ENCODE measurements around the gene CREB1. TPM values are rescaled to one million over a fixed set of nuclear protein-coding genes. Genes with fewer than 3 reads are reported as not detected.

Gene CREB1
- total RNA-seq, 1 donor from 2014 or later, result 164 TPM

DNA sequence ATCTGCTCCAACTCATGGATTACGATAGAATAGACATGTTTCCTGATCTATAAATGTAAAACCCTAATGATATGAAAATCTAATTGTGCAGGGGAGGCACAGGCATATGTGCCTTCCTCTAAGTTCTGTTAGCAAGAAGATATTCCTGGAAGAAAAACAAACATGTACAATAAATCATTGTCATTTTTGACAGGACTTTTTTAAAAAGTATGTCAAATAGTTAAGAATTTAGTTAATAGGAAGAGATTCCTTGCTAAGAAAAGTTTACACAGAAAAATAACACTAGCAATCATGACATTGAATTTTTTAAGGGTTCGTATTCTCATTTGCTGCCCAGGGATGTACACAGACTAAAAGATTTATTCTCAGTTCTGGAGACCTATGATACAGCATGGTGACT is 15.3 kb upstream of the CREB1 start:
- no peak overlapping the region for H3K4me3 Mint-ChIP-seq
- no peaks in the 10 kb centered on the region for H3K27me3 Mint-ChIP-seq (ENCODE audit: insufficient read depth, low read depth)
- Histone ChIP-seq H3K4me3 (no peak overlapping the region), H3K27ac (no peak overlapping the region), H3K4me2 (no peak overlapping the region), H3F3A (ENCODE audit: low read depth) (no peaks in the 10 kb centered on the region), H2AFZ (replicated peaks) (no peak overlapping the region), H3K36me3 (no peaks in the 10 kb centered on the region), H3K4me1 (no peaks in the 10 kb centered on the region), H3K79me2 (ENCODE audit: low read depth) (no peaks in the 10 kb centered on the region), H3K9ac (no peak overlapping the region), H4K20me1 (ENCODE audit: low read depth) (no peaks in the 10 kb centered on the region), H3K27me3 (no peaks in the 10 kb centered on the region), H3K9me3 (ENCODE audit: low read depth) (no peaks in the 10 kb centered on the region)
- no peak for TF ChIP-seq EZH2phosphoT487 (IDR thresholded peaks at IDR 0.05)
- no peak for TF ChIP-seq EZH2 (IDR thresholded peaks at IDR 0.05)
- no peak for TF ChIP-seq CTCF (IDR thresholded peaks at IDR 0.05)
- peaks cover 3% of the 10 kb centered on the region for H3K36me3 Mint-ChIP-seq
- no peak for DNase-seq (ENCODE audit: low spot score)
- H3K4me1 Mint-ChIP-seq, result no peaks in the 10 kb centered on the region
- peaks cover 2% of the 10 kb centered on the region for H3K9me3 Mint-ChIP-seq
- H3K27ac Mint-ChIP-seq, result no peak overlapping the region

- Histone ChIP-seq H2AFZ (replicated peaks) (no peak overlapping the region), H3K27ac (no peak overlapping the region), H3K4me1 (no peaks in the 10 kb centered on the region), H3K9me3 (ENCODE audit: low read depth) (no peaks in the 10 kb centered on the region), H3K27me3 (no peaks in the 10 kb centered on the region), H3F3A (ENCODE audit: low read depth) (no peaks in the 10 kb centered on the region), H3K79me2 (ENCODE audit: low read depth) (no peaks in the 10 kb centered on the region), H3K36me3 (no peaks in the 10 kb centered on the region), H3K4me3 (no peak overlapping the region), H3K4me2 (no peak overlapping the region), H4K20me1 (ENCODE audit: low read depth) (no peaks in the 10 kb centered on the region), H3K9ac (no peak overlapping the region)
- no peak for DNase-seq (ENCODE audit: low spot score)
- no peaks in the 10 kb centered on the region for H3K27me3 Mint-ChIP-seq (ENCODE audit: insufficient read depth, low read depth)
- no peaks in the 10 kb centered on the region for H3K4me1 Mint-ChIP-seq
- H3K27ac Mint-ChIP-seq, result no peak overlapping the region
- H3K9me3 Mint-ChIP-seq, result peaks cover 2% of the 10 kb centered on the region
- H3K4me3 Mint-ChIP-seq, result no peak overlapping the region
- TF ChIP-seq CTCF (IDR thresholded peaks at IDR 0.05) (no peak), EZH2phosphoT487 (IDR thresholded peaks at IDR 0.05) (no peak)
- H3K36me3 Mint-ChIP-seq, result peaks cover 3% of the 10 kb centered on the region
These were observed 14.1 kb upstream of the CREB1 start for GRCh38 chr2:207515671-207516070.

- Histone ChIP-seq H3K27me3 (no peaks in the 10 kb centered on the region), H3K9me3 (ENCODE audit: low read depth) (no peaks in the 10 kb centered on the region), H3K9ac (no peak overlapping the region), H4K20me1 (ENCODE audit: low read depth) (no peaks in the 10 kb centered on the region), H3K4me3 (no peak overlapping the region), H3K27ac (no peak overlapping the region), H2AFZ (replicated peaks) (no peak overlapping the region), H3K4me2 (no peak overlapping the region), H3F3A (ENCODE audit: low read depth) (no peaks in the 10 kb centered on the region), H3K79me2 (ENCODE audit: low read depth) (no peaks in the 10 kb centered on the region), H3K4me1 (no peaks in the 10 kb centered on the region), H3K36me3 (no peaks in the 10 kb centered on the region)
- H3K36me3 Mint-ChIP-seq, result peaks cover 3% of the 10 kb centered on the region
- peaks cover 2% of the 10 kb centered on the region for H3K9me3 Mint-ChIP-seq
- no peak overlapping the region for H3K4me3 Mint-ChIP-seq
- no peak for DNase-seq (ENCODE audit: low spot score)
- no peak for TF ChIP-seq EZH2phosphoT487 (IDR thresholded peaks at IDR 0.05)
- TF ChIP-seq EZH2 (IDR thresholded peaks at IDR 0.05), result no peak
- no peak for TF ChIP-seq CTCF (IDR thresholded peaks at IDR 0.05)
- H3K27me3 Mint-ChIP-seq (ENCODE audit: insufficient read depth, low read depth), result no peaks in the 10 kb centered on the region
- H3K4me1 Mint-ChIP-seq, result no peaks in the 10 kb centered on the region
- no peak overlapping the region for H3K27ac Mint-ChIP-seq
These were observed 13.6 kb upstream of the CREB1 start for GRCh38 chr2:207516206-207516605.

Measured in neural progenitor cell (in vitro differentiated cells).